Lower lobe of right lung (tissue), 2 donors: Measurements from ENCODE around the gene ZFYVE28. TPM values are rescaled to one million over a fixed set of nuclear protein-coding genes. Genes with fewer than 3 reads are reported as not detected.
A peak's percentile ranks its signal among the peaks of the same experiment; 100 is the strongest.

ENCODE experiments used
- ATAC-seq, 2 donors: fragments of 200-7000 bp; cut with Tn5 transposase; one replicate each; pipeline ENCODE4 v1.9.1; 2020 to 2022; ENCODE audit warnings: mild to moderate bottlenecking in 2 of 2, moderate library complexity in 2 of 2
- DNase-seq: peaks from one replicate; pipeline ENCODE4 v3.0.0-alpha.2; 2020
- H3K27ac ChIP-seq: fragments of 200-600 bp; one replicate; pipeline ENCODE4 v1.8.0; 2022
- H3K27me3 ChIP-seq: fragments of 200-600 bp; one replicate; pipeline ENCODE4 v1.8.0; 2022; ENCODE audit warnings: low read depth
- H3K36me3 ChIP-seq: fragments of 200-600 bp; one replicate; pipeline ENCODE4 v1.8.0; 2022; ENCODE audit warnings: mild to moderate bottlenecking
- H3K4me1 ChIP-seq: fragments of 200-600 bp; one replicate; pipeline ENCODE4 v1.8.0; 2022
- H3K4me3 ChIP-seq: fragments of 200-600 bp; one replicate; pipeline ENCODE4 v1.8.0; 2022; ENCODE audit warnings: mild to moderate bottlenecking
- H3K9me3 ChIP-seq: fragments of 200-600 bp; one replicate; pipeline ENCODE4 v1.8.0; 2022
- intact Hi-C: fragments of 100-400 bp; cut with DNase I; formaldehyde crosslinking; loops from one replicate; pipeline ENCODE4 v1.11.0; 2022
- total RNA-seq: library from RNA; stranded (reverse); fragmentation: NEBNext Ultra II Directional; extraction: Animal tissue kit (Norgen Biotek cat#: 25700); gene quantifications from one replicate; pipeline ENCODE4 v1.2.1, GENCODE V29; 2021
- TF ChIP-seq, protein P1 (sequence below): fragments of 200-600 bp; IDR thresholded peaks from one replicate; pipeline ENCODE4 v1.8.0; 2022; ENCODE audit warnings: antibody characterized with exemption, mild to moderate bottlenecking
- donor health status: DM: no; HTN: yes; CAD: no; lungs with severe emphysema.

ZFYVE28 gene
- total RNA-seq, 1 donor from 2014 or later, result 12.9 TPM

DNA sequence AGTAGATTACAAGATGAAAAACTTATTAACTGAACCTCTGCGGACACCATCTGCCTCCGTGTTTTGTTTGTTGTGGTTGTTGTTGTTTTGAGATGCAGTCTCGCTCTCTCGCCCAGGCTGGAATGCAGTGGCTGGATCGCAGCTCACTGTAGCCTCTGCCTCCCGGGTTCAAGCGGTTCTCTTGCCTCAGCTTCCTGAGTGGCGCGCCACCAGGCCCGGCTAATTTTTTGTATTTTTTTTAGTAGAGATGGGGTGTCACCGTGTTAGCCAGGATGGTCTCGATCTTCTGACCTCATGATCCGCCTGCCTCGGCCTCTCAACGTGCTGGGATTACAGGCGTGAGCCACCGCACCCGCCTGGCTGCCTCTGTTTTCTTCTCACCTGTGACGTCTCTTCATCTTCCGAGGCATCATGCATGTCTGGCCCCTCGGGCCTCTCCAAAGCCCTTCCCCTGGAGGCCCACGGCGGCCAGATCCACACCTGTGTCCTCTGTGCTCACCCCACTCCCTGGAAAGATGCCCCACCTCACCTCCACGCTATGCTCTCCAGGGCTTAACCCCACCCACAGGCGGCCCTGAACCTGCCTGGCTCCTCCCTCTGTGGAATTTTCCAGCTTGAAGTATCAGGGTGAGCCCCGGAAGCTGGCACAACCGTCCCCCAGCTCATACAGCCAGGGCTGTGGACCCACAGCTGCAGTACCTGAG is 79.5 kb downstream of the ZFYVE28 start:
- no peak overlapping the region for H3K4me3 ChIP-seq
- H3K36me3 ChIP-seq, result peaks cover 7% of the 10 kb centered on the region
- intact Hi-C loops, result no loop called here
- no peaks in the 10 kb centered on the region for H3K27me3 ChIP-seq
- ATAC-seq, result peak; percentile 27 to 62
- no peaks in the 10 kb centered on the region for H3K9me3 ChIP-seq
- TF ChIP-seq, protein P1, sequence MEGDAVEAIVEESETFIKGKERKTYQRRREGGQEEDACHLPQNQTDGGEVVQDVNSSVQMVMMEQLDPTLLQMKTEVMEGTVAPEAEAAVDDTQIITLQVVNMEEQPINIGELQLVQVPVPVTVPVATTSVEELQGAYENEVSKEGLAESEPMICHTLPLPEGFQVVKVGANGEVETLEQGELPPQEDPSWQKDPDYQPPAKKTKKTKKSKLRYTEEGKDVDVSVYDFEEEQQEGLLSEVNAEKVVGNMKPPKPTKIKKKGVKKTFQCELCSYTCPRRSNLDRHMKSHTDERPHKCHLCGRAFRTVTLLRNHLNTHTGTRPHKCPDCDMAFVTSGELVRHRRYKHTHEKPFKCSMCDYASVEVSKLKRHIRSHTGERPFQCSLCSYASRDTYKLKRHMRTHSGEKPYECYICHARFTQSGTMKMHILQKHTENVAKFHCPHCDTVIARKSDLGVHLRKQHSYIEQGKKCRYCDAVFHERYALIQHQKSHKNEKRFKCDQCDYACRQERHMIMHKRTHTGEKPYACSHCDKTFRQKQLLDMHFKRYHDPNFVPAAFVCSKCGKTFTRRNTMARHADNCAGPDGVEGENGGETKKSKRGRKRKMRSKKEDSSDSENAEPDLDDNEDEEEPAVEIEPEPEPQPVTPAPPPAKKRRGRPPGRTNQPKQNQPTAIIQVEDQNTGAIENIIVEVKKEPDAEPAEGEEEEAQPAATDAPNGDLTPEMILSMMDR, result no peak
- H3K4me1 ChIP-seq, result peaks cover 3% of the 10 kb centered on the region
- no peak overlapping the region for H3K27ac ChIP-seq
- no peak for DNase-seq

DNA sequence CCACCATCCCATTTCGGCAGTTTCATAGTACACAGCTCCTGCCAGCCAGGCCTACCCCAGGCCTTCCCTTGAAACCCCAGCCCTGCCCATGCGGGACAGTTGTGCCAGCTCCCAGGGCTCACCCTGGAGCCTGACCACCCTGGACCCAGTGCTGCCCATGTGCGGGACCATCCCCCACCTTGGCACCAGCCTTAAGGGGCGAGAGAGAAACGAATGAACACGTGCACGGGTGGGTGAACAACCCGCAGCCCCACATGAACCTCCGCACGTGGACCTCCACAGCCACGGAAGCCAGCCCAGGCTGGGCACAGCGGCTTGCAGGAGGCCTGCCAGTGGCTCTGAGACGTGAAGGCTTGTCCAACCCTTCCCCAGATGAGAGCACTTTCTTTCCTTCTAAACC is 80.5 kb downstream of the ZFYVE28 start:
- TF ChIP-seq, protein P1, result no peak
- DNase-seq, result no peak
- intact Hi-C loops, result no loop called here

DNA sequence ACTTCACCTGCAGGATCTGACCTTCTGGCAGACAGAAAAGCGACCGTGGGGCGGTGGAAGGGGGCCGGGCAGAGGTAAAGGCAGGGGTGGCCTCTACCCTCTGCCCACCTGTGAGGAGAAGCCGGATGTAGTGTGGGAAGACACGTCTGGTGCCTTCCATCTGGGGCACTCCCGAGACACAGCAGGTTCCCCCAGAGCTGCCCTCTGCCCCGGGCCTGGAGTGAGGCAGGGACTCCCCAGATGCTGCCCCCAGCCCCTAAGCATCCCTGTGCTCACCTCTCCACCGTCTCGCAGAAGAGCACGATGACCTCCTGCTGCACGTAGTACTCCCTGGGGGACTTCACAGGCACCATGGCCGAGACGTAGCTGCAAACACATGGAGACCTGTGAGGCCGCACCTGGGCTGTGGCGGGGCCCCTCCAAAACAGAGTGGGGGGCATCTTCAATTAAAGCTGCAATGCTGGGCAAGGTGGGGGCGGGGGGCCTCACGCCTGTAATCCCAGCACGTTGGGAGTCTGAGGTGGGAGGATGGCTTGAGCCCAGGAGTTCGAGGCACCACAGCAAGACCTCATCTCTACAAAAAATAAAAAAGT is 81.2 kb downstream of the ZFYVE28 start:
- H3K4me3 ChIP-seq, result no peak overlapping the region
- H3K27me3 ChIP-seq, result no peaks in the 10 kb centered on the region
- peaks cover 9% of the 10 kb centered on the region for H3K4me1 ChIP-seq
- intact Hi-C loops, result no loop called here
- TF ChIP-seq, protein P1, result no peak
- DNase-seq (no peak), ATAC-seq (no peak)
- H3K9me3 ChIP-seq, result no peaks in the 10 kb centered on the region
- no peak overlapping the region for H3K27ac ChIP-seq
- peaks cover 7% of the 10 kb centered on the region for H3K36me3 ChIP-seq

More for the DNA sequence above, 80.5 kb downstream of the ZFYVE28 start:
- Histone ChIP-seq H3K27me3 (no peaks in the 10 kb centered on the region), H3K9me3 (no peaks in the 10 kb centered on the region), H3K4me1 (peaks cover 9% of the 10 kb centered on the region), H3K27ac (no peak overlapping the region), H3K4me3 (no peak overlapping the region), H3K36me3 (peaks cover 7% of the 10 kb centered on the region)
- no peak for ATAC-seq

DNA sequence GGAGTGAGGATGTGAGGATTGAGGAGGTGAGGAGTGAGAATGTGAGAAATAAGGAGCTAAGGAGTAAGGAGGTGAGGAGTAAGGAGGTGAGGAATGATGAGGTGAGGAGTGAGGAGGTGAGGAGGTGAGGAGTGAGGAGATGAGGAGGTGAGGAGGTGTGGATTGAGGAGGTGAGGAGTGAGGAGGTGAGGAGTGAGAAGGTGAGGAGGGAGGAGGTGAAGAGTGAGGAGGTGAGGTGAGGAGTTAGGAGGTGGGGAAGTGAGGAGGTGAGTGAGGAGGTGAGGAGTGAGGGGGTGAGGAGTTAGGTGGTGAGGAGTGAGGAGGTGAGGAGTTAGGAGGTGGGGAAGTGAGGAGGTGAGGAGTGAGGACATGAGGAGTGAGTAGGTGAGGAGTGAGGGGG is 81.8 kb downstream of the ZFYVE28 start:
- intact Hi-C loops, result no loop called here
- no peaks in the 10 kb centered on the region for H3K27me3 ChIP-seq
- DNase-seq (no peak), ATAC-seq (no peak)
- H3K9me3 ChIP-seq, result no peaks in the 10 kb centered on the region
- no peak overlapping the region for H3K4me3 ChIP-seq
- TF ChIP-seq, protein P1, result no peak
- no peak overlapping the region for H3K27ac ChIP-seq
- peaks cover 7% of the 10 kb centered on the region for H3K36me3 ChIP-seq
- peaks cover 9% of the 10 kb centered on the region for H3K4me1 ChIP-seq

DNA sequence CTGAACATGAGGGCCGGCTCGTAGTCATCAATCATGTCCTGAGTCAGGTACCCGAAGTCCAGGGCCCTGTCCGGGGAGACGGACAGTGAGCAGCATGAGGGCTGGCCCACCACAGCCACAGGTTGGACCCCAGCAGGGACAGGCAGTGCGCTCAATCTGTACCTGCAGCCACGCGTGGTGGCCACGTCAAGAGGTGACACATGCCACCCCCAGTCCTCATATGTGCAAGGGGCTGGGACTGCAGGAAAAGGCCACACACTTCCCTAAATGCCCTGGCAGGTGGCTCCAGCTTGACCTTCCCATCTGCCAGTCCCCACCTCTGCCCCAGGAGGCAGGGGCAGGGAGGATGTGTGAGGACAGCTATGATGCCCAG is 82.7 kb downstream of the ZFYVE28 start:
- intact Hi-C loops, result no loop called here
- H3K27me3 ChIP-seq, result no peaks in the 10 kb centered on the region
- no peak for ATAC-seq
- H3K4me1 ChIP-seq, result peaks cover 9% of the 10 kb centered on the region
- H3K36me3 ChIP-seq, result peaks cover 7% of the 10 kb centered on the region
- TF ChIP-seq, protein P1, result no peak
- no peak overlapping the region for H3K27ac ChIP-seq
- DNase-seq, result no peak
- no peaks in the 10 kb centered on the region for H3K9me3 ChIP-seq
- no peak overlapping the region for H3K4me3 ChIP-seq
